Measurements from ENCODE around the gene CCNQ.
"Not testable (repeated sequence)": the region's sequence is repeated elsewhere in the genome, so short reads cannot be mapped to it uniquely, and the experiment has no call there.

The CCNQ gene

DNA sequence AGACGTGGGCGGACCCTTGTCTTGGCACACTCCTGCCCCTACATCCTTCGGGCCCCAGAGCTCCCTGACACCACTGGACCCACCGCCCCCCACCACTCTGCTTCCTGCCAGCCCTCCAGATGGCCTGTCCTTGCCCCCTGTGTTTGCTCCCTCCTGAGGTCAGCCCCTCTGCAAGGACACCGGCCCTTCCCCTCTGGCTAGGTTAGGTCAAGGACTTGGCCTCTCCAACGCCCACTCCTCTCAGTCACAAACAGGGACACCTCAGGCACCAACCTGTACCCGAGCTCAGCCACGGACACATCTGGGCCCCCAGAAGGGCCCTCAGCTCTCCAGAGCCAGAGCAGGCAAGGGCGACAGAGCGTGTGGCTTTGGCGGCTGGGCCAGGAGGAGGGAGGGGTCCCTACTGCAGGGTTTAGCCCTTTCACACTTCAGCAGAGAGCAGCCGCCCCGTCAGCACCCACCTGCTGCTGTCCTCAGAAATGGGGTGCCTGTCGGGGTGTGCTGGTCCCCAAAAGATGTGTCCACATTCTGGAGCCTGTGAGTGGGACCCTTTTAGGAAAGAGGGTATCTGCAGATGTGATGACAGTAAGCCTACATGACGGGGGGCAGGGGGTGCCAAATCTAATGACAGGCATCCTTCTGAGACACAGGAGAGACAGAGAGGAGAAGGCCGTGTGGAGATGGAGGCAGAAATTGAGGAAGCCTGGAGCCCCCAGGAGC, 24.5 kb upstream of the CCNQ start:
- no peak for DNase-seq

DNA sequence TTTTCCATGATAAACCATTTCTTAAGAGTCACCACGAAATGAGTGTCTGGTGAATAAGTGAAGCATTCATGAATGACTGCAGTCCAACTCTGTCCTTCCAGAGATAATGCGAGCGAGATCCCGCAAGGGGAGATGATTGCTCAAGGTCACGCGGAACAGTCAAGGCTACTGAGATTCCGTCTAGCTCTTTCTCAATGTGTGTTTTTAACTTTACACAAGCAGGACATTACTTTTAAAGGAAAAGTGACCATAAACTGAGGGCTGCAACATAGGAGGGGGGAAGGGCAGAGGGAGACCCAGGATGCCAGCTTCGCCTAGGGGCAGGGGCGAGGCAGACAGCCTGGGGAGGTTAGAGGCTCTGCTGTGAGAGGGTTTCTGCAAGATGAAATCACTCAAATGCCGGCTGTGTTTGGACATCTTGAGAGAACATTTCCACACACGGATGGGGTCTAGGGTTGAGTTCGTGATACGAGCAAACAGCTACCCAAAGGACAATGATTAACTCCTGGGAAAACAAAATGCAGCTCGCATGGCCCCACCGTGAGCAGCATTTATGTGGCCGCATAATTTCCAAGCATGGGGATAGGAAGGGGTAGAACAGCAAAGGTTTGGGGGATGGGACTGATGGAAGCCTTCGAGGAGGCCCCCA, 23.8 kb upstream of the CCNQ start:
- no peak for DNase-seq

DNA sequence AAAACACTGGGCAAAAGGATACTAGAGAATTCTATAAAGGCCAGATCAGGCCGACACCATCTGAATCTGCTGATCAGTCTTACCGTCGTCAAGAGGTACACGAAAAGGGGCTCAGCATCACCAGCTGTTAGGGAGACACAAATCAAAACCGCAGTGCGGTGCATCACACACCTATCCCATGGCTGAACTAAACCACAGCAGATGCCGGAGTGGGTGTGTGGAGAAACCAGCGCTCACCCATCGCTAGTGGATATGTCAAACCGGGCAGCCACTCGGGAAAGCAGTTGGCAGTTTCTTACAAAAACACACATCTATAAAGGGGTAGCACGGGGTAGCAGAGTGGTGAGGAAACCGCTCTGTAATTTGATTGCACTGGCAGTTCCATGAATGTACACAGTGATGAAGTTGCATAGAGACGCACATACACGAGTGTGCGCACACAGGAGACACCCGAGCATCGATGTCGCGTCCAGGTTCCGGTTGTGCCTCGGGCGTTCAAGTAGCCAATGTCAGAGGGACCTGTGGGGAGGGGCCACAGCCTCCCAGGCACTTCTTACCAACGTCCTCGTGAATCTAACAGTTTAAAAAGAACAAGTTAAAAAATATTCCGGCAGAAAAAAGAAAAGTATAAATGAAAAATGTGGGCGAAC, 23.1 kb upstream of the CCNQ start:
- no peak for DNase-seq

DNA sequence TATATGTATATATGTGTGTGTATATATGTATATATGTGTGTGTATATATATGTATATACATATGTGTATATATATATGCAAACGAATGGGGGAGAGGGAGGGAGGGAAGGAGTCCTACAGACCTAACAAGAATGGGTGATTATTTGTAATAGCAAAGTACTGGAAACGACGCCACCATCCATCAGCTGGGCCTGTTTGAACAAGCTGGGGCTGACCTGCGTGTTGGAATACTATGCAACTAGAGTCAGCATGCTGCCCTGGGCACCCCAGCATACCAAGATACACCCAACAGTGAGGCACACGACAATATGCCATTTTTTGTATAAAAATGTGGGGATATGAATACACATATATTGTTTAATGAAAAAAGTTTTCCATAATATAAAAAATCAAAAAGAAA, 21.6 kb upstream of the CCNQ start:
- no peak for DNase-seq

DNA sequence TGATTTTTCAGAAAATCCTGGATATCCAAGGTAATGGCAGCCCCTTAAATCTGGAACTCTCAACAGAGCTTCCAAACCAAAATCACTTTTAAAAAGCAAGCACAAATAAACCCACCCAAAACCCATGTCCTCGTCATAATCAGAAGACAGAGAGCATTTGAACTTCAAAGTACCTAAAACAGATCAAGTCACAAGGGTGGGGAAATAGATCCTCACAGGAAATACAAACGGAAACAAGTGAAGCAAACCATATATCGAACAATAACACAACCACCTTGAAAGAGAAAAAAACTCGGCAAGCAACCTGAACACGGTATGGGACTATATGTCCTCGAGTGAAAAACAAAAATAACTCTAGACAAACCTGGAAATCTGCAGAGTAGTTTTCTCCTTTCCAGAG, 15.9 kb upstream of the CCNQ start:
- DNase-seq: no peak

DNA sequence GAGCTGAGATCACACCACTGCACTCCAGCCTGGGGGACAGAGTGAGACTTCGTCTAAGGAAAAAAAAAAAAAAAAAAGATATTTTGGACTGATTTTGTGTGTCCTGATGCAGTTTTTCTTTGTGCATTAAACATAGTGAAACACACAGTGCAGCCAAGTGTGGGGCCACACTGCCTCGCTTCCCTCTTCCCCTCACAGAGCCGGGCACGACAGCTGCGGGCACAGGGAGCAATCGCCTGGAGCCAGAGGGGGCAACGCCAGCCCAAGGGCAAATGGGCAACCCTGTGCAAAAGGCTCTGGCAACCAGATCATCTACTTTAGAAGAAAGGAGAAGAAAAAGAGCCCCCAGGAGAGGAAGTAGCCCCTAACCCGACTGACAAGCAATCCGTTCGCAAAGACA, 13.5 kb upstream of the CCNQ start:
- DNase-seq: no peak

DNA sequence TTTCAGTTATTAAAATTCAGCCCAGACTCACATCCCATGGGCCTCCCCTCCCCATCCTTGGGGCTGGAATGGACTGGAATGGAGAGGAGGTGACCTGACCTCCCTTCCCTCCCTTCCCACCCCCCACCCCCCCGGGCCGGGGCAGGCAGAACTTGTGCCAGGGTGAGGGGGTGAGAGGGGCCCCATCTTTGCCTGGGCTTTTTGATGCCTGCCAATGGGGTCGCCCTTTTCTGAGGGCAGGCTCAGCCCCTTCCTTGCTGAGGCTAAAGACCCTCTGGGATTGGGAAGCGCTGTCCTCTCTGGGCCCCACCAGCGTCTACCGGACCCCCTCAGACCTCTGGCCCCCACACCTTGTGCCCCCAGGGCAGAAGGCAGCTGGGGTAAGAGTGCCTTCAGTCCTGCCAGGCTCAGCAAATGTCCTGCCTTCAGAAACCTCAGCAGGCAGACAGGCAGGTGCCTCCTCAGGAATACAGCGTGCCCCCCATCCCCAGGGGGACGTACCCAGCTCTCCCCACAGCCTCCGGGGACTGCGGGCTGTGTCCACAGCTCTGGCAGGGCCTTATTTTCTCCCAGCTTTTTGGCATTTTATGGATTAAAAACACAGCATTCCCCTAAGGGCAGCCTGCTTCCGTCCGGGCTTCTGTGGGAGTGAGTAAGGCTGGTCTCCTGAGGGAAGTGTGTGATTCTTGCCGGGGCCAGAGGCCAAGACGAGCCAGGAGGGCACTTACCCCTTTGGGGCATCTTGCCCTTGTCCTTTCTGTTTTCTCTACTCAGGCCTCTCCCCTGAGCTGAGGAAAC, 12.6 kb upstream of the CCNQ start:
- DNase-seq: no peak

DNA sequence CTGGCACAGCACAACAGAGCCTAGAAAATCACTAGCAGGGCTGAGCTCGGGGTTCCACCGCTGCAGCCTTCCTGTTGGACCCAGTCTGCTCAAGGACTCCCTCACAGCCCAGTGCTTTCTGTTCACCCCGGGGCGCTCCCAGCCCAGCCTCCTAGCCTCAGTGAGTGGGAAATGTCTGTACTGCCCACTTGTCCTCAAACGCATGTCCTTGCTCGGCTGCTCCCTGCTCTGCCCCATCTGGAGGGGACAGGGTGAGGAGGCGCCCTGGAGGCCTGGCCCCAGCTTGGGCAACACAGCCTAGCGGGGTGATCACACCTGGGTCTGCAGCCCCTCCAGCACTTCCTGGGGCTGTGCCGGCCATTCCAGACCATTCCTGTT, 11.9 kb upstream of the CCNQ start:
- peak in 4 of 56 donors; percentile 24 to 51 (median 40) for DNase-seq

DNA sequence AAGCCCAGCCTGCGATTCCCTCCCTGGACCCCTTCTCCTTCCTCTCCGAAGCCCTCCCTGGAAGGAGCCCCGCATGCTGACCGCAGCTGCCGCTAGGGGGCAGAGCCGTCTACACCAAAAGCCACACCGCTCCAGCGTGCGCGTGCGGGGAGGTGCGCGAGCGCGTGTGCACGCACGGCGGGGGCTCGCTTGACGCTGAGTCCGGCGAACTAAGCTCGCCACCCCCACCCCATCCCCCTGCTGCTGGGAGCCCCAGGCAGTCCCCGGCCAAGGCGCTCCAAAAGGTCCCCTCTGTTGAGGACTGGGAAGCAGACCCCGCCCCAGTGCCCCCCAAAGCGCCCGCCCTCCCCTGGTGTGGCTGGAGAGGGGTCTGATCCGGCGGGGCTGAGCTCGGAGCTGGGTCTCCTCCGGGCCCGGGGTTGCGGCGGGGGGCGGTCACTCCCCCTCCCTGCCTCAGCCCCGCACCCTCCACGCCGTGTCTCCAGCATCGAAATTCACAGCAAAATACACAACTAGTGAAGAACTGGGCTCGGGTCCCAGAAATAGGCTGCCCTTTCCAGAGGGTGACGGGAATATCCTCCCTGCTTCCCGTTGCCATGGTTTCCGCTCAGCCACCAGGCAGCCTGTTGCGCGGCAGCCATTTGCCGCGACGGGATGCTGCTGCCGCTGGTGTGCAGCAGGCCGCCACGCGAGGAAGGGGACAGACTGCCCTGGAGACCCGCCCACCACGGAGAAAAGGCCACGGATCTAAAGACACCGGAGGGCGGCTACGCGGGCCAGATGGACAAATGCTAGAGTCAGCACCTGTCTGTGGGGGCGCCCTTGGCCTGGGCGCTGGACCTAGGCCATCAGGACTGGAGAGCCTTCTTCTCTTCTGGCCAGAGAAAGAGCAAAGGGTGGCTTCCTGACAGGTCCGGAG, 11.2 kb upstream of the CCNQ start:
- peak in 54 of 56 donors; percentile 23 to 85 (median 64) for DNase-seq

DNA sequence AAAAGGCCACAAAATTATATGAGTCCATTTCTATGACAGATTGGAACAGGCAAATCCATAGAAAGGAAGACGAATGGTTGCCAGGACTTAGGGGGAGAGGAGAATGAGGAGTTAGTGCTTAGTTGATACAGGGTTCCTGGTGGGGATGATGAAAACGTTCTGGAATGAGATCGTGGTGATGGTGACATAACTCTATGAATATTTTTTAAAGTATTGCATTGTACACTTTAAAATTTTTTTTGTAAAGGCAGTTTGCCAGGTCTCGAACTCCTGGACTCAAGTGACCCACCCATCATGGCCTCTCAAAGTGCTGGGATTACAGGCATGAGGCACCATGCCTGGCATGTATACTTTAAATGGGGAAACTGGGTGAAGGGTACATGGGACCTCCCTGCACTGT, 9.9 kb upstream of the CCNQ start:
- DNase-seq: no peak

DNA sequence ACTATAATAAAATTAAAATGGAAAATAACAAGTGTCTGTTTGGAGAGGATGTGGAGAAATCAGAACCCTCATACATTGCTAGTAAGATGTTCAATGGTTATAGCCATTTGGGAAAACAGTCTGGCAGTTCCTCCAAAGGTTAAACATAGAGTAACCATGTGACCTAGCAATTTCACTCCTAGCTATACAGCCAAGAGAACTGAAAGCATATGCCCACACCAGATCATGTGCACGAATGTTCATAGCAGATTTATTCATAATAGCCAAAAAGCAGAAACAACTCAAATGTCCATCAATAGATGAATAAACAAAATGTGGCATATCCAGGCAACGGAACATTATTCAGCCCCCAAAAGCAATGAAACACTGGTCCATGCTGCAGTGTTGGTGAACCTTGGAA, 9.4 kb upstream of the CCNQ start:
- DNase-seq: no peak

DNA sequence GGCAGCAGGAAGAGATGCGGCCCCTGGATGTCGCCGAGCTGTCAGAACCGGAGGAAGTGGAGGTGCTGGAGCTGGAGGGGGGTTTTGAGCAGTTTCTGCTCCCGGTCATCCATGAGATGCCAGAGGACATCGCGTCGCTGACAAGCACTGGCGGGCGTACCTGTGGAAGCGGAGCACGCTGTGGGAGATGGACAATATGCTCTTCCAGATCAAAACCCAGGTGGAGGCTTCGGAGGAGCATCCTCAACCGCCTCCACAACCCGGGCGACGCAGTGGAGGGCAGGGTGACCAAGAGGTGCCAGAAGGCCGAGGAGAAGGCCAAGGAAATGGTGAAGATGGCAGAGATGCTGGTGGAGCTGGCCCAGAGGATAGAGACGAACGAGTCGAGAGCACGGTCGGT, 7.6 kb upstream of the CCNQ start:
- DNase-seq: no peak

DNA sequence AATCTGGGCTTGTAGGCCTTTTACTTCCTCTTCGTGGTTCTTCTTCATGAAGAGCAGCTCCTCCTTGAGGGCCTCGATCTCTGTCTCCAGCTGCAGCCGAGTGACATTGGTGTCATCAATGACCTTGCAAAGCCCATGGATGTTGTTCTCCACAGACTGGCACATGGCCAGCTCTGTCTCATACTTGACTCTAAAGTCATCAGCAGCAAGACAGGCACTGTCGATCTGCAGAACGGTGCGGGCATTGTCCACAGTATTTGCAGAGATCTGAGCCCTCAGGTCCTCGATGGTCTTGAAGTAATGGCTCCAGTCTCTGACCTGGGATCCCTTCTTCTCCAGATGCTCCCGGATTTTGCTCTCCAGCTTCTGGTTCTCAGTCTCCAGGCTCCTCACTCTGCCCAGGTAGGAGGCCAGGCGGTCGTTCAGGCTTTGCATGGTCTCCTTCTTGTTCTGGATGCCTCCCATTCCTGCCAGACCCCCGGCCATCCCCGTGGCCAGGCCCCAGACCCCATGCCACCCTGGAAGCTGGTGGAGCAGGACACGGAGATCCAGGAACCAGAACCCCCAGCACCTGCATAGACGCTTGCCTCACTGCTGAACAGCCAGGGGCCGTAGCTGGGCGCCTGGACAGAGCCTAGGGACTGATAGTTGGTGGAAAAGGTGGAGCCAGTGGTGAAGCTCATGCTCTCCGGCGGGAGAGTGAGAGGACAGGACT, 5.9 kb upstream of the CCNQ start:
- not testable (repeated sequence) for DNase-seq

DNA sequence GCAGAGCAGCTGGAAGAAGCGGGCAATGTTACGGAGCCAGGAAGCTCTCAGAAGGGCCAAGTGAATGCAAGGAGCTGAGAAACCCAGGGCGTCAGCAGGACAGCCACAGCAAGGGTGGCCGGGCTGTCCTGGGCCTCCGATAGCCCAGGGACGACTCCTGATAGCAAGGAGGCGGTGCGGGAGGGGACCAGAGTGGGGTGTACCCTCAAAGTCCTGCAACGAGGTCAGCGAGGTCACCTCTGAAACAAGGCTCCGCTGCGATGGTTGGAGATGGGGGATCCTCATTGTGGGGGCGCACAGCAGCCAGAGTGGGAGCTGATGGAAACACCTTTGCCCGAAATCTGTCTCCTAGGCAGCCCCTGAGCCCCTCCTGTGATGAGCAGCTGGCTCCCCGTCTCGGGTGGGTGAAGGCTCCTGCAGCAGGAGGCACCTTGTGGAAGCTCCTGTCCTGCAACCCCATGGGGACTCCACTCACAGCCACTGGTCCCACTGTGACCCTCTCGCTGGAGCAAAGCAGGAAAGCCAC, 4.3 kb upstream of the CCNQ start:
- DNase-seq: no peak

DNA sequence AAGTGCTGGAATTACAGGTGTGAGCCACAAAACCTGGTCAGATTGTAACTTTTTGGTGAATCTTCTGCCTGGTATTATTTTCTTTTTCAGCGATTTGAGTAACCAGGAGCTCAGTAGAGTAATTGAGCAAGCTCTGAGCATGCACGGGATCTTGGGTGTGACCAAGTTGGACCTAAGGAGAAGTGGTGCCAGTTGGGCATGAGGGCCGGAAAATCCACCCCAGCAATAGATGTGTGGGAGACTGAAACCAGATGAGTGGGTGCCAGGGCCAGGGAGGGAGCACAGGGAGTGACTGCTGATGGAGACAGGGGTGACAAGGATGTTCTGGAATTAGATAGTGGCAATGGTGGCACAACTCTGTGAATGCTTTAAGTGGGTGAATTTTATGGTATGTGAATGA, 3.7 kb upstream of the CCNQ start:
- no peak for DNase-seq

DNA sequence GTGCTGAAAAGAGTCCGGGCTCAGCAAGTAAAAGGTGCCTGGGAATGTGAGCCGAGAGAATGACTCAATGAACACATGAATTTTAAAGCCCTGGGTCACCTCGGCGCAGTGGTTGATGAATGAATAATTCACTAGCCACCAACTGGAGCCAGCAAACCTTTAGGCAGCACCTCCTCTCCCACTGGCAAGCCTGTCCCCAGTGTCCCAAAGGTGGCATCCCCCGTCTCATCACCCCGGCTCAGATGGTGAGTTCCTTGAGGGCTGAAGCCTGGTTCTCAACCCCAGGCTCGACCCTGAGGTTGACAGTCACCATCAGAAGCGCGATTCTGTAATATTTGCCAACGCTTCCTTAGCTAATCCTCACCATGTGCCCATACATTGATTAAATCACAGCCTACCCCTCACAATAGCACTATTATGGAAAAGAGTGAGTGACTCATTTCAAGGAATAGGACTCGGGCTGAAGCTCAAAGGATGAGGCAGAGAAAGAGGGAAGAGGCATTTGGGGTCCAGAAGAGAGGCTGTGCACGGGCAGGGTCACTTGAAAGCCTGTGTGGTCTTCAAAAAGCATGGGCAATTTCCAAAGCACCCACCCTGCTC, 2.7 kb upstream of the CCNQ start:
- DNase-seq: no peak

DNA sequence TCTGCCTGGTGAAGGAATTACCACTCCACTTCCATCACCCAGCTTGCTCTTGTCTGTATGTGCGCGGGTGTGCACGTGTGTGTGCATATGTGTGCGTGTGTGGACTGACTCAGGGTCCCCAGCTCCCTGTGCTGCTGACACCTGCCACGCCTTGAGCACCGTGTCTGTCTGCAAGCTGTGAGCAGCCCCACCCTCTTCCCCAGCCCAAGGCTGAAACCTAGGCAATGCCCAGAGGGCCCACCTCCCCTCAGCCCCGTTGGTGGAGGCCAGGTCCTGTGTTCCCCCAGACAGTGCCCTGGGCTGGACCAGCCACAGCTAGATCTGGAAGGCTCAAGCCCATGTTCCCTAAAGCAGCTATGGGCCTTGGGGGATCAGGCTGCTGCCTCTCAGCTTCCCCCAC, 2.0 kb upstream of the CCNQ start:
- DNase-seq: no peak

DNA sequence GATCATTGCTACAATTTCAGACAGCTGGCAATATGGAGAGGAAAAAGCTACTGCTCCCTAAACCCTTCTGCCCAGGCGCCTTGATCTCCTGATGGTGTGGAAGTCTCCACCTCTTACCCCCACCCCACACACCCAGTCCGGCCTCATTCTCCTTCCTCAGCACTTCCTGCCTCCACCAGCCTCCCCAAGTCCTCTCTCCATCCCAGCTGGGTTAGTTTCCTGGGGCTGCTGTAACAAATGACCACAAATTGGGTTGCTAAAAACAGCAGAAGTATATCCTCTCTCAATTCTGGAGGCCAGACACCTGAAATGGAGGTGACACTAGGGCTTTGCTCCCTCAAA, 1.1 kb upstream of the CCNQ start:
- no peak for DNase-seq

DNA sequence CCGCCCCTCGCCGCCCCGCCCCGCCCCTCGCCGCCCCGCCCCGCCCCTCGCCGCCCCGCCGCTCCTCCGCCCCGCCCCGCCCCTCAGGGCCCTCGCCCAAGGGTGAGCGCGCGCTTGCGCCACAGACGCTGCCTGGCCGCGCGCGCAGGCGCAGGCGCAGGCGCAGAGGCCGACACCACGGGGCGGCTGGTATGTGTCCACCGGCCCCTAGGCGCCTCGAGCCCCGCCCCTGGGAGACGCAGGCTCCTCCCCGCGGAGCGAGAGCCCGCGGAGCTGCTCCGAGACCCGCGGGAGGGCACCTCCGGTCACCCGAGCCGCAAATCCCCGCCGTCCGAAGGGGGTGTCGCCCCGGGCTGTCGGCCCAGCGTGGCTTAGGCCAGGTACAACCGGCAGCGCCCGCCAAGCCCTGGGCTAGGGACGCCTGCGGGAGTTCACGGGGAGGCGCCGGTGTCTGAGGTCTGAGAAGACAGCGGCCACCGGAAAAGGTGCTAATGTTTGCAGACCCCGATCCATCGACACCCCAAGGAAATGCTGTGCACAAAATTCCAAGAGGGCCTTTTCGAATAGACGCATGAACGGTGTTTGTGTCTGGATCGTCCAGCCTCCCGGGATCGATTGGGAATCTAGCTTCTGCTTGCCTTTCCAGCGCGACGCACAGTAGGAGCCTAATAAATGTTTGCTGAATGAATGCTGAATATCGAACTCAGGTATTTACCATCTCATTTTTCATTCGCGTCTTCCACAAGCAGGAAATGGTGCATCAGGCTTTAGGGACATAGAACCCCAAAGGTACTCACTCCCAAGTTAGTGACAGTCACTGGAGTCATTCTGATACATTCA, 473 bp upstream of the CCNQ start:
- peak in 54 of 56 donors; percentile 33 to 87 (median 73) for DNase-seq

All from nucleus accumbens (tissue), 56 donors.